IPS-15b (cell line): Measurements from ENCODE around the gene JMY.

ENCODE experiments used
- H3K27me3 ChIP-seq: one replicate; pipeline ENCODE4 v1.6.1; 2013; ENCODE audit warnings: low read length; ENCODE audit not compliant: control insufficient read depth, insufficient read depth
- H3K36me3 ChIP-seq: one replicate; pipeline ENCODE4 v1.6.1; 2013; ENCODE audit warnings: low read length; ENCODE audit not compliant: control insufficient read depth, insufficient read depth
- H3K4me1 ChIP-seq: one replicate; pipeline ENCODE4 v1.6.1; 2013; ENCODE audit warnings: mild to moderate bottlenecking, low read length; ENCODE audit not compliant: control insufficient read depth, insufficient read depth
- H3K4me3 ChIP-seq: one replicate; pipeline ENCODE4 v1.5.1; 2013; ENCODE audit warnings: low read depth, low read length
- H3K9ac ChIP-seq: one replicate; pipeline ENCODE4 v1.6.1; 2013; ENCODE audit warnings: low read depth, mild to moderate bottlenecking, low read length
- H3K9me3 ChIP-seq: one replicate; pipeline ENCODE4 v1.6.1; 2013; ENCODE audit warnings: mild to moderate bottlenecking, low read length; ENCODE audit not compliant: control insufficient read depth, insufficient read depth

JMY gene

DNA sequence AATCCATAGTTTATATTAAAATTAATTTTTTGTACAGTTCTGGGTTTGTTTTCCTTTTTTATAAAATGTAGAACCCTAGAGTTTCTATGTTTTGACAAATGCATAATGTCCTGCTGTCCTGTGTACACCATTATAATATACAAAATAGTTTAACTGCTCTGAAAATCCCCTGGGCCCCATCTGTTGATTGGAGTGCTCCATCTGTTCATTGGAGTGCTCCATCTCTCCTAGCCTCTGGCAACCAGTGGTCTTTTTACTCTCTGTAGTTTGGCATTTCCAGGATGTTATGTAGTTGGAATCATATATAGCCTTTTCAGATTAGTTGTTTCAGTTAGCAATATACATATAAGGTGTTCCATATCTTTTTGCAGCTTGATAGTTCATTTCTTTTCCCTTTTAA lies 31.2 kb downstream of the JMY start:
- H3K36me3 ChIP-seq, result no peaks in the 10 kb centered on the region
- no peak overlapping the region for H3K9ac ChIP-seq
- peaks cover 11% of the 10 kb centered on the region for H3K4me1 ChIP-seq
- H3K9me3 ChIP-seq, result no peaks in the 10 kb centered on the region
- no peak overlapping the region for H3K4me3 ChIP-seq
- no peaks in the 10 kb centered on the region for H3K27me3 ChIP-seq

DNA sequence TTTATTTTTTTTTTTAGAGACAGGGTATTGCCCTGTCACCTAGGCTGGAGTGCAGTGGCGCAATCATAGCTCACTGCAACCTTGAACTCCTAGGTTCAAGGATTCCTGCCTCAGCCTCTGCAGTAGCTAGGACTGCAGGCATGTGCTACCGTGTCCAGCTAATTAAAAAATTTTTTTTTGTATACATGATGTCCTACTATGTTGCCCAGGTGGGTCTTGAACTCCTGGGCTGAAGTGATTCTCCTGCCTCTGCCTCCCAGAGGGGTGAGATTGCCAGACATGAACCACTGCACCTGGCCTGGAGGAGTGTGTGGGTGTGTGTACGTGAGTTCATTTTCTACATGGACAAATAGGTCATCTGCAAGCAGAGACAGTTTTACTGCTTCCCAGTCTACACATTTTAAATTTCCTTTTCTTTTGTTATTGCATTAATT lies 33.8 kb downstream of the JMY start:
- Histone ChIP-seq H3K4me1 (no peaks in the 10 kb centered on the region), H3K9ac (no peak overlapping the region)

DNA sequence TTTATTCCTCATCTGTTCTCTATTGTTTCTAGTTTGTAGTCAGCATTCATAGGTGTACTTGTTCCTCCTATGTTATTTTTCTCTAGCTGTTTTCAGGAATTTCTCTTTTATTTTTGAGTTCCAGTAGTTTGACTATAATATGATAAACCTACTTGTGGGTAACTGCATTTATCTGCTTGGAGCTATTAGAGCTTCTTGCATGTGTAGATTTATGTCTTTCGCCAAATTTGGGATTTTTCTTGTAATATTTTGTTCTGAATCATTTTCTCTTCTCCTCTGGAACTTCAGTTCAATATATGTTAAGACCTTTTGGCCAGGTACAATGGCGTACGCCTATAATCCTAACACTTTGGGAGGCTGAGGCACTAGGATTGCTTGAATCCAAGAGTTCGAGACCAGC lies 37.4 kb downstream of the JMY start:
- Histone ChIP-seq H3K27me3 (no peaks in the 10 kb centered on the region), H3K4me1 (no peaks in the 10 kb centered on the region), H3K36me3 (no peaks in the 10 kb centered on the region), H3K9ac (no peak overlapping the region), H3K9me3 (no peaks in the 10 kb centered on the region), H3K4me3 (no peak overlapping the region)

More for the DNA sequence above, 33.8 kb downstream of the JMY start:
- no peak overlapping the region for H3K4me3 ChIP-seq
- H3K36me3 ChIP-seq, result no peaks in the 10 kb centered on the region
- no peaks in the 10 kb centered on the region for H3K27me3 ChIP-seq
- no peaks in the 10 kb centered on the region for H3K9me3 ChIP-seq

DNA sequence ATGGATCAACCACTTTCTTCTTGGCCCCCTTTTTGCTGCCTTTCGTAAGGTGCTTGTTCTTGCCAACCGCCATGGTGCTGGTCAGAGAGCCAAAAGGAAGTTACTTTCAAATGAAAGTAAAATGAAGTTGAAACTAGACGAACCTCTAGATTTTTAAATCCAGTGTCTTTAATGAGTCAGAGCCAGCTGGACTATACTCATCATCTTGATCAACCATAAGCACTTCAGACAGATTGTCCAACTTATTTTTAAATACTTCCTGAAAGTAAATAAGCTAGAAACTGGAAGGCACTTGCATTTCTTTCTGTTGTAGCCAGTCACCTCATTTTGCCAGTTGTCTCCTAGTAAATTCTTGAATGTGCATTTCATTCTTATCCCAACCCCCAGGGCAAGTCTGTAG lies 48.9 kb downstream of the JMY start:
- no peak overlapping the region for H3K4me3 ChIP-seq
- no peaks in the 10 kb centered on the region for H3K27me3 ChIP-seq
- no peaks in the 10 kb centered on the region for H3K9me3 ChIP-seq
- no peaks in the 10 kb centered on the region for H3K36me3 ChIP-seq
- peaks cover 2% of the 10 kb centered on the region for H3K4me1 ChIP-seq
- H3K9ac ChIP-seq, result no peak overlapping the region

DNA sequence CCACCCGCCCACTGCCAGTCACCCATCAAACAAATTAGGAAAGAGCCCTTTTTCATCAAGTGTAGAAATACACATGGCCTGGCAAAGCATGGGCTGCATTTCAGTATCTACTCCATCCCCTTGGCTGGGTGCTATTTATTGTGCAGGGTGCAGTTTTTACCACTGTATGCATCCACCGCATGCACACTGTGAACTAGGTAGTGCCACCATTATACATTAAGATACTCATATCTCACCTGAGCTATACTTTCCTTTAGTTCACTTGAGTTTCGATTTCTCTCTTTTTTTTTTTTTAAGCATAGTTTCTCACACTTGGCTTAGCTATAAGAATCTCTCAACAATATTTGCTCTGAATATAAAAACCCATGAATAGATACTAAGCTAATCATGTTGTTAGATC lies 49.4 kb downstream of the JMY start:
- H3K9me3 ChIP-seq, result no peaks in the 10 kb centered on the region
- H3K36me3 ChIP-seq, result no peaks in the 10 kb centered on the region
- no peak overlapping the region for H3K9ac ChIP-seq
- H3K4me3 ChIP-seq, result no peak overlapping the region
- H3K27me3 ChIP-seq, result no peaks in the 10 kb centered on the region
- peaks cover 2% of the 10 kb centered on the region for H3K4me1 ChIP-seq

DNA sequence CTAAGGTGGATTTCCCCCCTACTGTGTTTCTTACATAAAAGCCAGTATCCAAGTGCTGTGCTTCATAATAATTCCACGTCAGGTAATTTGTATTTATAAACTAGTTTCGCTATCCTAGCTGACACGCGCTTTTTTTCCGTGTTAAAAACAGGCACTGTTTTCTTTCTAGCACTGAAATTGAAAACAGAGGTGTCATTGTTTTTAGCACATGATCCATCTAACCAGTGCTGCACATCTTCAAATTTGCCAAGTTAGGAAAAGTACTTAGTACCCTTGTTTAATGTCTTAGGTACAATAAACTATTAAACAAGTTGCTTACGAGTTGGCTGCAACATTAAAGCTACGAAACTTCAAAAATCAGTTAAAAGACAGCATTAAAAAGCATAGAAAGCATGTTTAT lies 49.9 kb downstream of the JMY start:
- no peaks in the 10 kb centered on the region for H3K27me3 ChIP-seq
- H3K9me3 ChIP-seq, result no peaks in the 10 kb centered on the region

DNA sequence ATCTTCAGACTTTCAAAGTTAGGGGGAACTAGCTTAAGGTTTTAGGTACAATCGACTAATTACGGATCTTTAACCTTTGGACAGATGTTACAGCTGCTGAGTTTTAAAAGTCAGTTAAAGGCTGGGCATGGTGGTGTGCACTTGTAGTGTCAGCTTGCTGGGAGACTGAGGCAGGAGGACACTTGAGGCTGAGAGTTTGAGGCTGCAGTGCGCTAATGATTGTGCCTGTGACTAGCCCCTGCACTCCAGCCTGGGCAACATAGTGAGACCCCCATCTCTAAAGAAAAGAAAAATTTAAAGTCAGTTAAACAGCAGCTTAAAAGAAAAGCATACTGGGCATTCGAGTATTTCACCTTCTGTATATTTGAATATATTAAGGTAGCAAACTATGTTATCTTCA lies 51.4 kb downstream of the JMY start:
- H3K9ac ChIP-seq, result no peak overlapping the region
- H3K27me3 ChIP-seq, result no peaks in the 10 kb centered on the region
- peaks cover 2% of the 10 kb centered on the region for H3K4me1 ChIP-seq
- no peak overlapping the region for H3K4me3 ChIP-seq
- H3K36me3 ChIP-seq, result no peaks in the 10 kb centered on the region
- H3K9me3 ChIP-seq, result no peaks in the 10 kb centered on the region

More for the DNA sequence above, 49.9 kb downstream of the JMY start:
- Histone ChIP-seq H3K9ac (no peak overlapping the region), H3K36me3 (no peaks in the 10 kb centered on the region), H3K4me1 (peaks cover 2% of the 10 kb centered on the region), H3K4me3 (no peak overlapping the region)

DNA sequence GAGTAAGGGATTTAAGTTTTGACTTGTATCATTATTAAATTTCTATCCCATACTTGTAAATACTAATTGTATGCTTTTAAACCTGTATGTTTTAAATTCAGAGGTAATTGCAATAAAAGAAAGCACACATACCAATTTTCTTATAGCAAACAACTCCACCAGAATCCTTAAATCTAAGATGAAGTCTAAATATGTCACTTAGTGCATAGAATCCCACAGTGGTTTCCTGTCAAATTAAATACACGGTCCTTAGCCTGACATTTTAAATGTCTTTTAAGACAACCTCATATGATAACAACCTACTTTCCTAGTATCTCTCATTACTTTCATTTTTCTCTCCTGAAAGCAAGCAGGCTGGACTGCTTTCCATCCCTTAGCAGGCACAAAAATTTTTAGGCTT lies 52.0 kb downstream of the JMY start:
- no peak overlapping the region for H3K9ac ChIP-seq
- no peaks in the 10 kb centered on the region for H3K27me3 ChIP-seq
- H3K4me1 ChIP-seq, result peaks cover 2% of the 10 kb centered on the region
- H3K9me3 ChIP-seq, result no peaks in the 10 kb centered on the region
- H3K36me3 ChIP-seq, result no peaks in the 10 kb centered on the region
- H3K4me3 ChIP-seq, result no peak overlapping the region

DNA sequence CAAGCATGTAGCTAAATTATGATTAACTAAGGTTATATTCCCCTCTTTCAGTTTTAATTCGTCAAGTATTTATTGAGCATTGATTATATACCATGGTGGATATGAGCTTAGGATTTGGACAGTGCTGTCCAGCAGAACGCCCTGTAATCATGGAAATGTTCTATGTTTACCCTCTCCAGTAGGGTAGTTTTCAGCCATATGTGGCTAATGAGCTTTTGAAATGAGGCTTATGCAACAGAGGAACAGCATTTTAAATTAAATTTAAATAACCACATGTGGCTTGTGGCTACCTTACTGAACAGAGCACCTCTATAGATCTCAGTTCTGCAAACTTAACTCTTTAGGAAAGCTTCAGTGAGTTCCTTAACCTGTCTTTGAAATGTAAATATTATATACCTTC lies 59.1 kb downstream of the JMY start:
- Histone ChIP-seq H3K27me3 (no peaks in the 10 kb centered on the region), H3K36me3 (no peaks in the 10 kb centered on the region), H3K4me3 (no peak overlapping the region), H3K9ac (no peak overlapping the region), H3K4me1 (no peaks in the 10 kb centered on the region), H3K9me3 (no peaks in the 10 kb centered on the region)

DNA sequence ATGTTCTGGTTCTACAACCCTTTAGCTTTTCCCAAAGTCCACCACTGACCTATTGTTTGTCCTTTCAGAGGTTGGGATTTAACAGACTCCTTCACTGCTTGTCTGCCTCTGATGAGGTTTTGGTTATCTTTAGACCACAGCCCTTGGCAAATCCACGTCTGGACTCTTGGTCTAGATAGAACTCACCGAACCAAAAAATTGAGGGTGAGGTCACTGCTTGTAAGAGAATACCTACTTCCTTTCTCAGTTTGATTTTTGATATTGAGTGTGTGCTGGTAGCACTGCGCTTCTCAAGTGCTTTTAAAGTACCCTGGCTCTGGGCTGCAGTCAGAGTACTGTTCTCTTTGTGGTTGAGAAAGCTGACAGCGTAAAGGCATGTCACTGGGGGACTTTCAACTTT lies 61.7 kb downstream of the JMY start:
- Histone ChIP-seq H3K9me3 (no peaks in the 10 kb centered on the region), H3K27me3 (no peaks in the 10 kb centered on the region), H3K4me1 (no peaks in the 10 kb centered on the region), H3K9ac (no peak overlapping the region), H3K4me3 (no peak overlapping the region), H3K36me3 (no peaks in the 10 kb centered on the region)

DNA sequence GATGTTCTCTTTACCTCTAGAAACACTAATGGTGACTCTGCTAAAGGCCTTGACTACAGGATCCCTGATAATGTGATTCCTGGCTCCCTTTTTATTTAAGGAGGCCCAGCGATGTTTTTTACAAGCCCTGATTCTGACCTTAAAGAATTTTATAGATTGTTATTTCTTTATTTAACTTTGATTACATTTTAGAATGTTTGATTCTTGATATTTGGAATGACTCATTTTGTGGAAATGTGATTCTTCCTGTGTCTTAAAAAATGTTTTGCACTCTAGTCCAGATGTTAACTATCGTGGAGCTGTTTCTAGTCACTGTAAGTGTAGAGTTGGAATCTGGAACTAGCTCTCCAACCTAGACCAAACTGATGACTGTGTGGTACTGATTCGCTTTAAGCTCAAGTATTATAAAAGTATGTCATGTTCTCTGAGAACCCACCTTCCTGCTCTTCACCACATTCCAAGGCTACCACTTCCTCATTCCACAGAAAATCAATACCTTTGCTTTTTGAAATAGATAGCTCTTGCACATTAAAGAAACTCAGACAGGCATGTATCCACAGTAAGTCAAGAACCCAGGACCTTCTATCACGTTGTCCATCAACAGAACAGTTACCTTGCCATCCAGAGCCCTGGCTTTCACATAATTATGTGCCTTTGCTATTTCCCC lies 65.2 kb downstream of the JMY start:
- H3K9me3 ChIP-seq, result no peaks in the 10 kb centered on the region
- no peaks in the 10 kb centered on the region for H3K36me3 ChIP-seq

DNA sequence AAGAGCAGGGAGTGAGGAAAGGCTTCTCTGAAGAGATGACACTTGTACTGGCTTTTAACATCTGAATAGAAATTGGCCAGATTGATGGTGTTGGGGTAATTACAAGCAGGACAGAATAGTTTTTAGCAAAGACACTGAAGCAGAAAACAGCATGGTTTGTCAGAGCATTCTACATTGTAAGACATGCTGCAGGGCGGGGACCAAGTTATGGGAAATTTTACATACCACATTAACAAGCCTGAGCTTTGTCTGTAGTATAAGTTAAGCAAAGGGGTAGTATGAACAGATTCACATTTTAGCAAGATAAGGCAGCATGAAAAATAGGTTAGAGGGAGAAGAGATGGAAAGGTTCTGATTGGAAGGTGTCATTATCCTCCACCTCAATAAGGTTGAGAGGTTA lies 66.5 kb downstream of the JMY start:
- Histone ChIP-seq H3K4me1 (no peaks in the 10 kb centered on the region), H3K4me3 (no peak overlapping the region), H3K9ac (no peak overlapping the region), H3K9me3 (no peaks in the 10 kb centered on the region), H3K27me3 (no peaks in the 10 kb centered on the region), H3K36me3 (peaks cover 6% of the 10 kb centered on the region)

More for the DNA sequence above, 65.2 kb downstream of the JMY start:
- Histone ChIP-seq H3K4me1 (no peaks in the 10 kb centered on the region), H3K27me3 (no peaks in the 10 kb centered on the region), H3K9ac (no peak overlapping the region), H3K4me3 (no peak overlapping the region)
